ENCODE measurements around the gene FOXK1.

Gene FOXK1

GRCh38 chr7:4744391-4745264, 62.5 kb downstream of the FOXK1 start (continued):
- TF ChIP-seq HIC1 (tag by site-specific recombination; IDR thresholded peaks at IDR 0.05) (no peak), REST (tag by site-specific recombination; IDR thresholded peaks at IDR 0.05) (no peak), PRDM4 (tag by site-specific recombination; IDR thresholded peaks at IDR 0.05) (peak; percentile 70; the same call in 1 of the 2 replicates), PRDM6 (tag by site-specific recombination; IDR thresholded peaks at IDR 0.05) (peak; percentile 91), ZNF354C (tag by site-specific recombination; IDR thresholded peaks at IDR 0.05; ENCODE audit: borderline replicate concordance, low read depth) (no peak), IKZF3 (tag by site-specific recombination; IDR thresholded peaks at IDR 0.05) (peak; percentile 95), PRDM1 (tag by site-specific recombination; IDR thresholded peaks at IDR 0.05) (peak; percentile 60; the same call in 1 of the 2 replicates), ZNF529 (tag by site-specific recombination; IDR thresholded peaks at IDR 0.05; ENCODE audit: insufficient replicate concordance) (no peak), ATF2 (tag by site-specific recombination; IDR thresholded peaks at IDR 0.05; ENCODE audit: low read depth) (no peak), ZNF549 (tag by site-specific recombination; IDR thresholded peaks at IDR 0.05) (no peak), ZNF48 (tag by site-specific recombination; IDR thresholded peaks at IDR 0.05) (no peak), OSR2 (tag by site-specific recombination; IDR thresholded peaks at IDR 0.05) (peak; percentile 34; the same call in 1 of the 2 replicates), GLIS2 (tag by site-specific recombination; IDR thresholded peaks at IDR 0.05) (peak; percentile 77; the same call in 1 of the 2 replicates), ZBTB1 (tag by site-specific recombination; IDR thresholded peaks at IDR 0.05) (no peak), ZNF335 (tag by site-specific recombination; conservative IDR thresholded peaks at IDR 0.05) (peak; percentile 46; the same call in 1 of the 2 replicates), PATZ1 (tag by site-specific recombination; IDR thresholded peaks at IDR 0.05) (peak; percentile 94)
- TF ChIP-seq, protein P1, sequence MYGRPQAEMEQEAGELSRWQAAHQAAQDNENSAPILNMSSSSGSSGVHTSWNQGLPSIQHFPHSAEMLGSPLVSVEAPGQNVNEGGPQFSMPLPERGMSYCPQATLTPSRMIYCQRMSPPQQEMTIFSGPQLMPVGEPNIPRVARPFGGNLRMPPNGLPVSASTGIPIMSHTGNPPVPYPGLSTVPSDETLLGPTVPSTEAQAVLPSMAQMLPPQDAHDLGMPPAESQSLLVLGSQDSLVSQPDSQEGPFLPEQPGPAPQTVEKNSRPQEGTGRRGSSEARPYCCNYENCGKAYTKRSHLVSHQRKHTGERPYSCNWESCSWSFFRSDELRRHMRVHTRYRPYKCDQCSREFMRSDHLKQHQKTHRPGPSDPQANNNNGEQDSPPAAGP (tag by site-specific recombination; IDR thresholded peaks at IDR 0.05), result peak; percentile 52; the same call in 1 of the 2 replicates
- TF ChIP-seq, protein P2, sequence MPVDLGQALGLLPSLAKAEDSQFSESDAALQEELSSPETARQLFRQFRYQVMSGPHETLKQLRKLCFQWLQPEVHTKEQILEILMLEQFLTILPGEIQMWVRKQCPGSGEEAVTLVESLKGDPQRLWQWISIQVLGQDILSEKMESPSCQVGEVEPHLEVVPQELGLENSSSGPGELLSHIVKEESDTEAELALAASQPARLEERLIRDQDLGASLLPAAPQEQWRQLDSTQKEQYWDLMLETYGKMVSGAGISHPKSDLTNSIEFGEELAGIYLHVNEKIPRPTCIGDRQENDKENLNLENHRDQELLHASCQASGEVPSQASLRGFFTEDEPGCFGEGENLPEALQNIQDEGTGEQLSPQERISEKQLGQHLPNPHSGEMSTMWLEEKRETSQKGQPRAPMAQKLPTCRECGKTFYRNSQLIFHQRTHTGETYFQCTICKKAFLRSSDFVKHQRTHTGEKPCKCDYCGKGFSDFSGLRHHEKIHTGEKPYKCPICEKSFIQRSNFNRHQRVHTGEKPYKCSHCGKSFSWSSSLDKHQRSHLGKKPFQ (tag by site-specific recombination; IDR thresholded peaks at IDR 0.05), result no peak
- TF ChIP-seq, protein P3, sequence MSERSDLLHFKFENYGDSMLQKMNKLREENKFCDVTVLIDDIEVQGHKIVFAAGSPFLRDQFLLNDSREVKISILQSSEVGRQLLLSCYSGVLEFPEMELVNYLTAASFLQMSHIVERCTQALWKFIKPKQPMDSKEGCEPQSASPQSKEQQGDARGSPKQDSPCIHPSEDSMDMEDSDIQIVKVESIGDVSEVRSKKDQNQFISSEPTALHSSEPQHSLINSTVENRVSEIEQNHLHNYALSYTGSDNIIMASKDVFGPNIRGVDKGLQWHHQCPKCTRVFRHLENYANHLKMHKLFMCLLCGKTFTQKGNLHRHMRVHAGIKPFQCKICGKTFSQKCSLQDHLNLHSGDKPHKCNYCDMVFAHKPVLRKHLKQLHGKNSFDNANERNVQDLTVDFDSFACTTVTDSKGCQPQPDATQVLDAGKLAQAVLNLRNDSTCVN (tag by site-specific recombination; optimal IDR thresholded peaks at IDR 0.05), result peak; percentile 28
